Neural progenitor cell (in vitro differentiated cells): Measurements from ENCODE around the gene PTPRR. TPM values are rescaled to one million over a fixed set of nuclear protein-coding genes. Genes with fewer than 3 reads are reported as not detected.

Experiments used
- DNase-seq: peaks from one replicate; pipeline ENCODE4 v3.0.0-alpha.2; 2016; ENCODE audit warnings: low spot score
- H2AFZ ChIP-seq: fragments of 200-600 bp; sonication (generic); replicated peaks from 2 replicates; pipeline ENCODE4 v1.6.1; 2016; ENCODE audit warnings: antibody characterized with exemption
- H3F3A ChIP-seq: fragments of 200-600 bp; sonication (generic); 2 replicates; pipeline ENCODE4 v1.6.1; 2016; ENCODE audit warnings: antibody characterized with exemption, low read depth
- H3K27ac ChIP-seq: fragments of 200-600 bp; sonication (generic); 2 replicates; pipeline ENCODE4 v1.5.1; 2016; ENCODE audit warnings: mild to moderate bottlenecking
- H3K27me3 ChIP-seq: fragments of 200-600 bp; sonication (generic); 2 replicates; pipeline ENCODE4 v1.6.1; 2016; ENCODE audit warnings: mild to moderate bottlenecking, moderate library complexity
- H3K36me3 ChIP-seq: fragments of 200-600 bp; sonication (generic); 2 replicates; pipeline ENCODE4 v1.5.1; 2016
- H3K4me1 ChIP-seq: fragments of 200-600 bp; sonication (generic); 2 replicates; pipeline ENCODE4 v1.6.1; 2016; ENCODE audit warnings: mixed run types
- H3K4me2 ChIP-seq: fragments of 200-600 bp; sonication (generic); 2 replicates; pipeline ENCODE4 v1.6.1; 2016
- H3K4me3 ChIP-seq: fragments of 200-600 bp; sonication (generic); 2 replicates; pipeline ENCODE4 v1.5.1; 2016
- H3K79me2 ChIP-seq: fragments of 200-600 bp; sonication (generic); 2 replicates; pipeline ENCODE4 v1.6.1; 2016; ENCODE audit warnings: low read depth
- H3K9ac ChIP-seq: fragments of 200-600 bp; sonication (generic); 2 replicates; pipeline ENCODE4 v1.6.1; 2016
- H3K9me3 ChIP-seq: fragments of 200-600 bp; sonication (generic); 2 replicates; pipeline ENCODE4 v1.5.1; 2016; ENCODE audit warnings: low read depth
- H4K20me1 ChIP-seq: fragments of 200-600 bp; sonication (generic); 2 replicates; pipeline ENCODE4 v1.6.1; 2016; ENCODE audit warnings: low read depth
- H3K27ac Mint-ChIP-seq: 3 replicates; pipeline ENCODE4 v1.8.0; 2021; ENCODE audit warnings: mixed read lengths
- H3K27me3 Mint-ChIP-seq: 2 replicates; pipeline ENCODE4 v1.8.0; 2022; ENCODE audit warnings: low read depth, mild to moderate bottlenecking, inconsistent platforms, moderate library complexity, mixed read lengths; ENCODE audit not compliant: insufficient read depth
- H3K36me3 Mint-ChIP-seq: 3 replicates; pipeline ENCODE4 v1.8.0; 2021; ENCODE audit warnings: mixed read lengths
- H3K4me1 Mint-ChIP-seq: 3 replicates; pipeline ENCODE4 v1.8.0; 2021; ENCODE audit warnings: mixed read lengths
- H3K4me3 Mint-ChIP-seq: 3 replicates; pipeline ENCODE4 v1.8.0; 2021; ENCODE audit warnings: mild to moderate bottlenecking, moderate library complexity, mixed read lengths
- H3K9me3 Mint-ChIP-seq: 3 replicates; pipeline ENCODE4 v1.8.0; 2020; ENCODE audit warnings: mixed read lengths
- CTCF ChIP-seq: fragments of 200-600 bp; sonication (generic); IDR thresholded peaks from 2 replicates; pipeline ENCODE4 v1.5.1; 2017; ENCODE audit warnings: antibody characterized with exemption, mild to moderate bottlenecking
- EZH2 ChIP-seq: fragments of 200-600 bp; sonication (generic); IDR thresholded peaks from 2 replicates; pipeline ENCODE4 v1.6.1; 2017; ENCODE audit warnings: antibody characterized with exemption, mild to moderate bottlenecking, moderate library complexity
- EZH2phosphoT487 ChIP-seq: fragments of 200-600 bp; sonication (generic); IDR thresholded peaks from 2 replicates; pipeline ENCODE4 v1.6.1; 2017; ENCODE audit warnings: antibody characterized with exemption
- total RNA-seq: library from RNA; depleted of rRNA; stranded (reverse); fragments of >200 nt; gene quantifications from 2 replicates; pipeline ENCODE4 v1.2.3, GENCODE V29; 2015; ENCODE audit warnings: low replicate concordance

Gene PTPRR
- total RNA-seq, 1 donor from 2014 or later, result not detected

- no peaks in the 10 kb centered on the region for H3K9me3 Mint-ChIP-seq
- Histone ChIP-seq H3K4me2 (no peak overlapping the region), H3K4me1 (peaks cover 7% of the 10 kb centered on the region), H3F3A (no peaks in the 10 kb centered on the region), H4K20me1 (no peaks in the 10 kb centered on the region), H3K9me3 (no peaks in the 10 kb centered on the region), H3K79me2 (no peaks in the 10 kb centered on the region), H3K27me3 (no peaks in the 10 kb centered on the region), H3K9ac (no peak overlapping the region), H2AFZ (no peak overlapping the region), H3K36me3 (no peaks in the 10 kb centered on the region), H3K4me3 (no peak overlapping the region), H3K27ac (no peak overlapping the region)
- no peak overlapping the region for H3K27ac Mint-ChIP-seq
- peaks cover 2% of the 10 kb centered on the region for H3K4me1 Mint-ChIP-seq
- no peak overlapping the region for H3K4me3 Mint-ChIP-seq
- DNase-seq, result peak; percentile 56
- no peaks in the 10 kb centered on the region for H3K36me3 Mint-ChIP-seq
- no peaks in the 10 kb centered on the region for H3K27me3 Mint-ChIP-seq
- TF ChIP-seq EZH2phosphoT487 (no peak), EZH2 (no peak), CTCF (no peak)
Observed at GRCh38 chr12:70598467-70599193, 321.9 kb downstream of the PTPRR start.

GRCh38 chr12:70592664-70593063 lies 327.9 kb downstream of the PTPRR start:
- H3F3A ChIP-seq, result no peaks in the 10 kb centered on the region
- H3K27me3 Mint-ChIP-seq, result no peaks in the 10 kb centered on the region
- H3K36me3 Mint-ChIP-seq, result no peaks in the 10 kb centered on the region

GRCh38 chr12:70590549-70591226 lies 329.9 kb downstream of the PTPRR start:
- Mint-ChIP-seq H3K4me1 (no peaks in the 10 kb centered on the region), H3K9me3 (peaks cover 3% of the 10 kb centered on the region), H3K27me3 (peaks cover 6% of the 10 kb centered on the region), H3K27ac (no peak overlapping the region), H3K4me3 (no peak overlapping the region), H3K36me3 (peaks cover 3% of the 10 kb centered on the region)
- Histone ChIP-seq H3K4me3 (no peak overlapping the region), H3K79me2 (no peaks in the 10 kb centered on the region), H3K4me1 (no peaks in the 10 kb centered on the region), H3K27ac (no peak overlapping the region), H3K9me3 (no peaks in the 10 kb centered on the region), H2AFZ (peak overlapping the region; percentile 79), H3F3A (no peaks in the 10 kb centered on the region), H3K9ac (no peak overlapping the region), H4K20me1 (no peaks in the 10 kb centered on the region), H3K4me2 (no peak overlapping the region), H3K36me3 (no peaks in the 10 kb centered on the region), H3K27me3 (no peaks in the 10 kb centered on the region)
- no peak for DNase-seq
- TF ChIP-seq EZH2 (no peak), CTCF (no peak), EZH2phosphoT487 (no peak)

More at GRCh38 chr12:70592664-70593063, 327.9 kb downstream of the PTPRR start:
- Mint-ChIP-seq H3K9me3 (no peaks in the 10 kb centered on the region), H3K4me3 (no peak overlapping the region), H3K27ac (no peak overlapping the region), H3K4me1 (no peaks in the 10 kb centered on the region)
- no peak for DNase-seq
- Histone ChIP-seq H3K9me3 (no peaks in the 10 kb centered on the region), H3K27ac (no peak overlapping the region), H3K36me3 (no peaks in the 10 kb centered on the region), H4K20me1 (no peaks in the 10 kb centered on the region), H3K79me2 (no peaks in the 10 kb centered on the region), H3K4me2 (no peak overlapping the region), H2AFZ (no peak overlapping the region), H3K4me3 (no peak overlapping the region), H3K27me3 (no peaks in the 10 kb centered on the region), H3K9ac (no peak overlapping the region), H3K4me1 (no peaks in the 10 kb centered on the region)
- no peak for TF ChIP-seq CTCF
- no peak for TF ChIP-seq EZH2
- TF ChIP-seq EZH2phosphoT487, result no peak
